Suprapubic skin (tissue), 2 donors: ENCODE results near the gene HNRNPA2B1.

Source experiments
- EP300 ChIP-seq: sonication (generic); formaldehyde crosslinking; IDR thresholded peaks from one replicate; pipeline ENCODE4 v1.6.1; 2017; ENCODE audit warnings: antibody characterized with exemption
- POLR2A ChIP-seq, 2 donors: fragments of 450-650 bp; IDR thresholded peaks; one replicate each; pipeline ENCODE4 v1.6.1; 2017; ENCODE audit warnings: antibody characterized with exemption in 2 of 2, mild to moderate bottlenecking in 2 of 2, moderate library complexity in 2 of 2

- TF ChIP-seq EP300: no peak
- TF ChIP-seq POLR2A (IDR thresholded peaks at IDR 0.05): no peak
Observed at GRCh38 chr7:26200038-26200443, 505 bp downstream of the HNRNPA2B1 start.
